ENCODE results near the gene UEVLD.

DNA sequence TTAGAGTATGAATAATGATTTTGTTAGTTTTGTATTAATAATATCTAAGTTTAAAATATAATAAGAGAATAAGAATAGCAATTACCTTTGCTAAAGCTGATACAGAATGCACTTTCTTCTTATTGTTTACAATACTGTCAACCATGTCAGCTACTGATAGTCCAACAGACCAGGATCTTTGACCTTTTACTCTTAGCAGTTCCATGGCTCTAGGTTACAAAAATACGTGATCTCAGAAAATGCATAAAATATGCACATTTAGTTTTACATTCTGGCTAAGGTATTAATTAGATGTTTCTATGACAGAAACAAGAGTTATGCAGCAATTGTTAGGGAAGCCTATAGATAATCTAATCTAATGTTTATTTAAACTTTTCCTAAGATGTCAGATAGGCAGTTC lies 54.3 kb downstream of the UEVLD start:
- TF ChIP-seq POLR2AphosphoS5 (IDR thresholded peaks at IDR 0.05; ENCODE audit: borderline replicate concordance, low read depth, low read length): no peak
- no peak for TF ChIP-seq EZH2 (IDR thresholded peaks at IDR 0.05)
- TF ChIP-seq FOXP2 (optimal IDR thresholded peaks at IDR 0.05; ENCODE audit: control extremely low read depth, extremely low read length, insufficient read depth): no peak

Data from SK-N-MC (cell line).